Urinary bladder (tissue), 4 donors: ENCODE data around the gene CNTNAP5. TPM values are rescaled to one million over a fixed set of nuclear protein-coding genes. Genes with fewer than 3 reads are reported as not detected.

ENCODE experiments used
- DNase-seq: peaks from one replicate; pipeline ENCODE4 v3.0.0-alpha.2; 2015; ENCODE audit errors: extremely low spot score
- H3K27ac ChIP-seq: one replicate; pipeline ENCODE4 v1.5.1; 2013; ENCODE audit warnings: low read depth, mild to moderate bottlenecking, moderate library complexity
- H3K36me3 ChIP-seq: one replicate; pipeline ENCODE4 v1.6.1; 2013; ENCODE audit warnings: mild to moderate bottlenecking, moderate library complexity; ENCODE audit not compliant: insufficient read depth
- H3K4me1 ChIP-seq: one replicate; pipeline ENCODE4 v1.6.1; 2013; ENCODE audit warnings: mild to moderate bottlenecking, moderate library complexity; ENCODE audit not compliant: insufficient read depth
- H3K4me3 ChIP-seq: one replicate; pipeline ENCODE4 v1.5.1; 2013; ENCODE audit warnings: low read depth, low read length
- WGBS: extraction: QIAGEN DNeasy Blood & Tissue Kit; methylation state at CpG from one replicate; pipeline ENCODE4 v1.1.7; 2013; 5-methylcytosine and 5-hydroxymethylcytosine counted together
- polyA plus RNA-seq: library from polyadenylated mRNA; stranded (reverse); fragments of 200-250 nt; gene quantifications from one replicate; pipeline ENCODE4 v1.2.3, GENCODE V29; 2013
- total RNA-seq: library from RNA; depleted of rRNA; stranded (reverse); fragments of >200 nt; gene quantifications from one replicate; pipeline ENCODE4 v1.2.3, GENCODE V29; 2014
- donor health status: healthy with polysubstance abuse.
- donor health status: healthy.

CNTNAP5 gene
- total and polyA plus RNA-seq, 2 donors = 0.01 to 1.8 TPM

- H3K27ac ChIP-seq = no peak overlapping the region
- DNase-seq = no peak
- no peak overlapping the region for H3K4me3 ChIP-seq
- WGBS = 25% methylated on average over 3 of the region's 3 CpGs
- no peaks in the 10 kb centered on the region for H3K4me1 ChIP-seq
- no peaks in the 10 kb centered on the region for H3K36me3 ChIP-seq
Observed at GRCh38 chr2:124836416-124836815, 811.3 kb downstream of the CNTNAP5 start.

- no peak for DNase-seq
- WGBS = 56% methylated on average over 2 of the region's 2 CpGs
Observed at GRCh38 chr2:124837496-124837895, 812.4 kb downstream of the CNTNAP5 start.

GRCh38 chr2:124838406-124838805 is 813.3 kb downstream of the CNTNAP5 start:
- 77% methylated on average over 3 of the region's 3 CpGs for WGBS
- no peaks in the 10 kb centered on the region for H3K4me1 ChIP-seq
- no peak overlapping the region for H3K27ac ChIP-seq
- no peak overlapping the region for H3K4me3 ChIP-seq
- no peak for DNase-seq
- no peaks in the 10 kb centered on the region for H3K36me3 ChIP-seq

More at GRCh38 chr2:124837496-124837895, 812.4 kb downstream of the CNTNAP5 start:
- Histone ChIP-seq H3K36me3 (no peaks in the 10 kb centered on the region), H3K4me1 (no peaks in the 10 kb centered on the region), H3K4me3 (no peak overlapping the region), H3K27ac (no peak overlapping the region)

GRCh38 chr2:124867247-124867646 is 842.2 kb downstream of the CNTNAP5 start:
- H3K4me3 ChIP-seq = no peak overlapping the region
- DNase-seq = no peak
- H3K27ac ChIP-seq = no peak overlapping the region
- H3K4me1 ChIP-seq = no peaks in the 10 kb centered on the region
- H3K36me3 ChIP-seq = no peaks in the 10 kb centered on the region
- WGBS = 96% methylated on average over 3 of the region's 3 CpGs

- no peaks in the 10 kb centered on the region for H3K4me1 ChIP-seq
- no peak for DNase-seq
- no peak overlapping the region for H3K27ac ChIP-seq
- WGBS = 64% methylated on average over 1 of the region's 1 CpG
- H3K36me3 ChIP-seq = no peaks in the 10 kb centered on the region
- H3K4me3 ChIP-seq = no peak overlapping the region
Observed at GRCh38 chr2:124874219-124874618, 849.1 kb downstream of the CNTNAP5 start.

- DNase-seq = no peak
- H3K27ac ChIP-seq = no peak overlapping the region
- 12% methylated on average over 1 of the region's 1 CpG for WGBS
- no peaks in the 10 kb centered on the region for H3K36me3 ChIP-seq
- H3K4me1 ChIP-seq = no peaks in the 10 kb centered on the region
- no peak overlapping the region for H3K4me3 ChIP-seq
Observed at GRCh38 chr2:124874676-124875075, 849.6 kb downstream of the CNTNAP5 start.

GRCh38 chr2:124875627-124876244 is 850.6 kb downstream of the CNTNAP5 start:
- no peak for DNase-seq
- no peaks in the 10 kb centered on the region for H3K36me3 ChIP-seq
- no peaks in the 10 kb centered on the region for H3K4me1 ChIP-seq
- WGBS = 90% methylated on average over 3 of the region's 3 CpGs
- H3K4me3 ChIP-seq = no peak overlapping the region
- H3K27ac ChIP-seq = no peak overlapping the region

- DNase-seq = no peak
- Histone ChIP-seq H3K27ac (no peak overlapping the region), H3K4me1 (no peaks in the 10 kb centered on the region), H3K36me3 (no peaks in the 10 kb centered on the region), H3K4me3 (no peak overlapping the region)
- WGBS = 19% methylated on average over 4 of the region's 4 CpGs
Observed at GRCh38 chr2:124877141-124877577, 852.1 kb downstream of the CNTNAP5 start.

GRCh38 chr2:124879640-124880039 is 854.6 kb downstream of the CNTNAP5 start:
- Histone ChIP-seq H3K27ac (no peak overlapping the region), H3K4me3 (no peak overlapping the region), H3K36me3 (no peaks in the 10 kb centered on the region), H3K4me1 (no peaks in the 10 kb centered on the region)
- WGBS = 86% methylated on average over 4 of the region's 4 CpGs
- DNase-seq = no peak

GRCh38 chr2:124880995-124881394 is 855.9 kb downstream of the CNTNAP5 start:
- no peaks in the 10 kb centered on the region for H3K4me1 ChIP-seq
- no peak overlapping the region for H3K27ac ChIP-seq
- H3K36me3 ChIP-seq = no peaks in the 10 kb centered on the region
- DNase-seq = no peak
- WGBS = 51% methylated on average over 2 of the region's 2 CpGs
- H3K4me3 ChIP-seq = no peak overlapping the region

GRCh38 chr2:124882423-124882822 is 857.3 kb downstream of the CNTNAP5 start:
- Histone ChIP-seq H3K4me3 (no peak overlapping the region), H3K36me3 (no peaks in the 10 kb centered on the region), H3K27ac (no peak overlapping the region), H3K4me1 (no peaks in the 10 kb centered on the region)
- 58% methylated on average over 3 of the region's 3 CpGs for WGBS
- DNase-seq = no peak

GRCh38 chr2:124883595-124883994 is 858.5 kb downstream of the CNTNAP5 start:
- no peaks in the 10 kb centered on the region for H3K4me1 ChIP-seq
- no peak overlapping the region for H3K4me3 ChIP-seq
- no peaks in the 10 kb centered on the region for H3K36me3 ChIP-seq
- WGBS = 96% methylated on average over 5 of the region's 5 CpGs
- no peak overlapping the region for H3K27ac ChIP-seq
- no peak for DNase-seq

- H3K4me3 ChIP-seq = no peak overlapping the region
- no peaks in the 10 kb centered on the region for H3K36me3 ChIP-seq
- 52% methylated on average over 2 of the region's 2 CpGs for WGBS
- H3K4me1 ChIP-seq = no peaks in the 10 kb centered on the region
- DNase-seq = no peak
- H3K27ac ChIP-seq = no peak overlapping the region
Observed at GRCh38 chr2:124884315-124884714, 859.2 kb downstream of the CNTNAP5 start.

GRCh38 chr2:124886216-124886615 is 861.1 kb downstream of the CNTNAP5 start:
- H3K36me3 ChIP-seq = no peaks in the 10 kb centered on the region
- H3K27ac ChIP-seq = no peak overlapping the region
- H3K4me1 ChIP-seq = no peaks in the 10 kb centered on the region
- DNase-seq = no peak
- H3K4me3 ChIP-seq = no peak overlapping the region

GRCh38 chr2:124887466-124887865 is 862.4 kb downstream of the CNTNAP5 start:
- Histone ChIP-seq H3K36me3 (no peaks in the 10 kb centered on the region), H3K4me3 (no peak overlapping the region), H3K4me1 (no peaks in the 10 kb centered on the region), H3K27ac (no peak overlapping the region)
- 83% methylated on average over 3 of the region's 3 CpGs for WGBS
- no peak for DNase-seq
